Lung (tissue), 16 donors: Measurements from ENCODE around the gene FAM229B. TPM values are rescaled to one million over a fixed set of nuclear protein-coding genes. Genes with fewer than 3 reads are reported as not detected.

Experiments
- ATAC-seq: fragments of 200-7000 bp; cut with Tn5 transposase; one replicate; pipeline ENCODE4 v1.9.1; 2020; ENCODE audit warnings: moderate number of reproducible peaks; ENCODE audit not compliant: insufficient read depth, low FRiP score
- DNase-seq, 3 donors: peaks; one replicate each; pipeline ENCODE4 v3.0.0-alpha.2; 2013 to 2017
- H3K27ac ChIP-seq, 2 donors: one replicate each; pipeline ENCODE4 v1.5.1; 2013; ENCODE audit warnings: mild to moderate bottlenecking in 2 of 2, moderate library complexity in 2 of 2, control low read depth in 1 of 2, inconsistent platforms in 1 of 2, low read depth in 1 of 2, low read length in 1 of 2
- H3K27me3 ChIP-seq, 3 donors: one replicate each; pipeline ENCODE4 v1.5.1; 2013; ENCODE audit warnings: low read length in 2 of 3; ENCODE audit not compliant: control insufficient read depth in 3 of 3, insufficient read depth in 3 of 3
- H3K36me3 ChIP-seq, 4 donors: one replicate each; pipeline ENCODE4 v1.5.1; 2013; ENCODE audit warnings: low read length in 4 of 4, mild to moderate bottlenecking in 1 of 4, moderate library complexity in 1 of 4; ENCODE audit not compliant: control insufficient read depth in 4 of 4, insufficient read depth in 4 of 4
- H3K4me1 ChIP-seq, 5 donors: one replicate each; pipeline ENCODE4 v1.5.1; 2013; ENCODE audit warnings: low read length in 5 of 5, mild to moderate bottlenecking in 2 of 5, moderate library complexity in 1 of 5; ENCODE audit not compliant: control insufficient read depth in 5 of 5, insufficient read depth in 5 of 5
- H3K4me3 ChIP-seq: one replicate; pipeline ENCODE4 v1.5.1; 2013; ENCODE audit warnings: mild to moderate bottlenecking, control low read depth, moderate library complexity
- H3K9ac ChIP-seq, 2 donors: one replicate each; pipeline ENCODE4 v1.5.1; 2013; ENCODE audit warnings: low read length in 2 of 2, control low read depth in 1 of 2; ENCODE audit not compliant: insufficient read depth in 1 of 2
- H3K9me3 ChIP-seq, 4 donors: one replicate each; pipeline ENCODE4 v1.5.1; 2013; ENCODE audit warnings: low read length in 3 of 4, mild to moderate bottlenecking in 1 of 4, moderate library complexity in 1 of 4; ENCODE audit not compliant: control insufficient read depth in 4 of 4, insufficient read depth in 3 of 4
- WGBS, 2 donors: extraction: QIAGEN DNeasy Blood & Tissue Kit; methylation state at CpG; one replicate each; pipeline ENCODE4 v1.1.7; 2013; 5-methylcytosine and 5-hydroxymethylcytosine counted together
- long read RNA-seq, 5 donors: transcript quantifications; one replicate each; lab custom pipeline, GENCODE V29; 2026
- polyA plus RNA-seq, 2 donors: library from polyadenylated mRNA; stranded (reverse); fragments of 200-250 nt; gene quantifications; one replicate each; pipeline ENCODE4 v1.2.1, GENCODE V29; 2013
- total RNA-seq, 2 donors: library from RNA; depleted of rRNA in 1 of 2; stranded (reverse); fragments of >200 nt in 1 of 2; gene quantifications; one replicate each; pipeline ENCODE4 v1.2.1, GENCODE V29; 2014 to 2021
- TF ChIP-seq, protein P1 (sequence below): IDR thresholded peaks from 2 replicates; pipeline ENCODE4 v1.5.1; 2012; ENCODE audit warnings: mild to moderate bottlenecking; ENCODE audit errors: control extremely low read depth, extremely low read depth
- donor health status: control.
- donor health status: control.
- donor health status: Bipolar disorder and iron deficiency.
- donor health status: healthy.
- donor health status: DM: yes; HTN: yes; CAD: no.

Gene FAM229B, protein sequence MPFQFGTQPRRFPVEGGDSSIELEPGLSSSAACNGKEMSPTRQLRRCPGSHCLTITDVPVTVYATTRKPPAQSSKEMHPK
- 10 to 100 TPM; 26.2 to 35.6 TPM for total RNA-seq
- 10 to 100 TPM; 16.5 to 25.9 TPM for polyA plus RNA-seq
- long read RNA-seq, donor 1, transcript FAM229B-201 (4 exons, 2,543 nt): major isoform, 23 of 23 reads
- long read RNA-seq, donor 1, partial matches to known transcripts: 0 of 23 reads
- long read RNA-seq, donor 1, other reads (novel, unspliced or antisense): 0 of 23 reads
- long read RNA-seq, donor 2, transcript FAM229B-201 (4 exons, 2,543 nt): major isoform, 5 of 5 reads
- long read RNA-seq, donor 2, partial matches to known transcripts: 0 of 5 reads
- long read RNA-seq, donor 2, other reads (novel, unspliced or antisense): 0 of 5 reads
- long read RNA-seq, donor 3, transcript FAM229B-201 (4 exons, 2,543 nt): major isoform, 8 of 8 reads
- long read RNA-seq, donor 3, partial matches to known transcripts: 0 of 8 reads
- long read RNA-seq, donor 3, other reads (novel, unspliced or antisense): 0 of 8 reads
- long read RNA-seq, donor 4, transcript FAM229B-201 (4 exons, 2,543 nt): major isoform, 7 of 8 reads
- long read RNA-seq, donor 4, partial matches to known transcripts: 0 of 8 reads
- long read RNA-seq, donor 4, other reads (novel, unspliced or antisense): 0 of 8 reads
- long read RNA-seq, donor 5, transcript FAM229B-201 (4 exons, 2,543 nt): major isoform, 26 of 31 reads
- long read RNA-seq, donor 5, partial matches to known transcripts: 0 of 31 reads
- long read RNA-seq, donor 5, other reads (novel, unspliced or antisense): 5 of 31 reads

DNA sequence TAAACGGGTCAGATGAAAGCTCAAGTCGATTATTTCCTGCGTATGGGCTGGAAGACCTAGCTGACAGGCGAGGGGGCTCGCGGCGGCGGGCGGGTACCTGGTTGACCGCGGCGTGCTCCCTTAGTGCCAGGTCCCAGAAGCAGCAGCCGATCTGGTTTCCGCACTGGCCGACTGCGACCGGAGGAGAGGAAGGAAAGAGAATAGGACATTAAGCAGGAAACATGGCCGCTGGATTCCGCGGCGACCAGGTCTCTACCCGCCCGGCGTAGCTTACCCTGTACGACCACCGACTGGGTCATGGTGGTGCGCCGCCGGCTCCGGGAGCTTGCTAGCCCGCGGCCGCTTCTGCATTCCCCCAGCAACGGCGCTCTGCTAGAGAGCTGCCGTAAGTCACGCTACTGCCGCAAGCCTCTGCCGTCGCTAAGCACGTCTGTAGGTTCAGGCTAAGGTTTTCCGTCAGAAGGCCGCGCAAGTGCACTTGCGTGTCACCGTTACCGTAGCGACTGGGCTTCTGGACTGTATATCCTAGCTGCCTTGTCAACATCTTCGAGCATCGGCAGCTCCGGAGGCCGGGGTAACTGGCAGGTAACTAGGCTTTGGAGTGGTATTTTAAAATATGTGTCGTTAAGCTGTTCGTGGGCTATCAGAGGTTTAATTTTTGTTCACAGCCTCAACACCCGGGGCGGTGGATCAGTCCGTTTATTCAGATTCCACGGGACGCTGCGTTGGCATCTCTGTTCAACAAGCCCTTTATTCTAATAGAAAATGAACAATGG lies at the start of gene FAM229B, which contains the start of gene TUBE1:
Gene FAM229B, plus strand, starts transcription at position 456 of the 776 bp plus-strand sequence. CDS start 11,693 bp downstream, outside the sequence.
Gene TUBE1, minus strand, starts transcription at position 347 of the 776 bp plus-strand sequence. Its CDS starts 48 bp downstream, at position 299.
- H3K36me3 ChIP-seq: peaks cover 1 to 11% (median 5%) of the 10 kb centered on the region in 4 donors
- H3K9ac ChIP-seq: peak within 1 kb of the TSS; percentile 90 to 94
- H3K4me1 ChIP-seq: peaks cover 0 to 11% (median 7%) of the 10 kb centered on the region in 5 donors
- no peaks in the 10 kb centered on the region for H3K27me3 ChIP-seq
- no peaks in the 10 kb centered on the region for H3K9me3 ChIP-seq
- H3K4me3 ChIP-seq: peak within 1 kb of the TSS; percentile 52
- TF ChIP-seq, protein P1, sequence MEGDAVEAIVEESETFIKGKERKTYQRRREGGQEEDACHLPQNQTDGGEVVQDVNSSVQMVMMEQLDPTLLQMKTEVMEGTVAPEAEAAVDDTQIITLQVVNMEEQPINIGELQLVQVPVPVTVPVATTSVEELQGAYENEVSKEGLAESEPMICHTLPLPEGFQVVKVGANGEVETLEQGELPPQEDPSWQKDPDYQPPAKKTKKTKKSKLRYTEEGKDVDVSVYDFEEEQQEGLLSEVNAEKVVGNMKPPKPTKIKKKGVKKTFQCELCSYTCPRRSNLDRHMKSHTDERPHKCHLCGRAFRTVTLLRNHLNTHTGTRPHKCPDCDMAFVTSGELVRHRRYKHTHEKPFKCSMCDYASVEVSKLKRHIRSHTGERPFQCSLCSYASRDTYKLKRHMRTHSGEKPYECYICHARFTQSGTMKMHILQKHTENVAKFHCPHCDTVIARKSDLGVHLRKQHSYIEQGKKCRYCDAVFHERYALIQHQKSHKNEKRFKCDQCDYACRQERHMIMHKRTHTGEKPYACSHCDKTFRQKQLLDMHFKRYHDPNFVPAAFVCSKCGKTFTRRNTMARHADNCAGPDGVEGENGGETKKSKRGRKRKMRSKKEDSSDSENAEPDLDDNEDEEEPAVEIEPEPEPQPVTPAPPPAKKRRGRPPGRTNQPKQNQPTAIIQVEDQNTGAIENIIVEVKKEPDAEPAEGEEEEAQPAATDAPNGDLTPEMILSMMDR: no peak
- peak within 1 kb of the TSS; percentile 82 to 92 for H3K27ac ChIP-seq
- peak; percentile 98 for ATAC-seq
- WGBS, 2 donors: 0 to 1% methylated on average over 60 of the region's 60 CpGs
- DNase-seq: peak; percentile 96 to 98 (median 98)

DNA sequence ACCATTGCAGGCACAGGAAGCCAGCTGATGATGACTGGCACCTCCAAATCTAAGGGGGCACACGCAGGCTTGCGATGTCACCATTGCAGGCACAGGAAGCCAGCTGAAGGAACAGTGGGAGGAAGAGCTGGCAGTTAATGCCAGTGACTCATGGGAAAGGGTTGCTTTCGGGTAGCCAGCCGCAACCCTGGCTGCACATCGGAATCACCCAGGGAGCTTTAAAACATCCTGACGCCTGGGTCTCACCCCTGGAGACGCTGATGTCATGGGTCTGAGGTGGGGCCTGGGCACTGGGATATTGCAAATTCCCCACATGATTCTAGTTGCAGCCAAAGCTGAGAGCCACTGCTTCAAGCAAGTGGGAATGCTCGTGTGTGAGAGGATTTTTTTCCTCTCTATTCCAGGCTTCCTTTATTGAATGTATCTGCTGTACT lies 49.6 kb upstream of the FAM229B start:
- Histone ChIP-seq H3K27ac (no peak overlapping the region), H3K36me3 (no peaks in the 10 kb centered on the region), H3K27me3 (no peaks in the 10 kb centered on the region), H3K4me3 (no peak overlapping the region), H3K9ac (no peak overlapping the region), H3K4me1 (peaks cover 0 to 7% (median 0%) of the 10 kb centered on the region in 5 donors), H3K9me3 (no peaks in the 10 kb centered on the region)
- ATAC-seq: no peak
- TF ChIP-seq, protein P1: no peak
- 47 to 52% methylated on average over 8 of the region's 8 CpGs for WGBS, 2 donors
- no peak for DNase-seq

DNA sequence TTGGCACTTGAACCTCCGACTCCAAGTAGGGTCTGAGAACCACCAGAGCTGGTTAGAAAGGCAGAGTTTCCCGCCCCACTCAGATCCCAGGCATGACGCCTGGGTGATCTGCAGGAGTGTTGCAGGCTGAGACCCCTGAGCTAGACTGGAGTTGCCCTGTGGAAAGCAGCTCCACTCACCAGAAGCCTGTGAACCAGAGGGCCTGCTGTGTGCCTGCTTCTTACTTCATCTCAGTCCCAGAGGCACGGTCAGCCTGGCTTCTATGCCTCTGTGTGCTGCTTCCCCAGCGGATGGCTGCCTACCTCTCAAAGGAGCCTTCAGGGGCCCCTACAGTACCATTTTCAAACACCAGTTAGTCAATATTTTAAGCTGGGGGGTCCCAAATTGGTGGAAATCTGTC lies 49.1 kb upstream of the FAM229B start:
- DNase-seq (no peak), ATAC-seq (no peak)
- H3K4me1 ChIP-seq: peaks cover 0 to 7% (median 0%) of the 10 kb centered on the region in 5 donors
- WGBS, 2 donors: 72 to 92% methylated on average over 5 of the region's 5 CpGs
- no peaks in the 10 kb centered on the region for H3K36me3 ChIP-seq
- H3K9ac ChIP-seq: no peak overlapping the region
- H3K9me3 ChIP-seq: no peaks in the 10 kb centered on the region
- peak overlapping the region in 1 of 2 donors; percentile 52 for H3K27ac ChIP-seq
- no peak overlapping the region for H3K4me3 ChIP-seq
- TF ChIP-seq, protein P1: no peak
- H3K27me3 ChIP-seq: no peaks in the 10 kb centered on the region
